HG02571 (cell line): ENCODE data around the gene SLC52A3.
"Not testable (repeated sequence)": the region's sequence is repeated elsewhere in the genome, so short reads cannot be mapped to it uniquely, and the experiment has no call there.

ENCODE experiments used
- ATAC-seq: cut with Tn5 transposase; IDR thresholded peaks from one replicate; pipeline ENCODE4 v1.9.1; 2021; ENCODE audit warnings: mild to moderate bottlenecking, moderate library complexity; ENCODE audit not compliant: unreplicated experiment

The SLC52A3 gene

GRCh38 chr20:768426-768978, at the start of gene SLC52A3:
TSS of gene SLC52A3 (minus strand) at chr20:768500. CDS start at chr20:765774, 2,726 bp downstream.
- no peak for ATAC-seq

- no peak for ATAC-seq
Observed at GRCh38 chr20:815914-816606, 47.8 kb upstream of the SLC52A3 start.

GRCh38 chr20:815226-815625, 46.9 kb upstream of the SLC52A3 start:
- no peak for ATAC-seq

- no peak for ATAC-seq
Observed at GRCh38 chr20:813390-813789, 45.1 kb upstream of the SLC52A3 start.

GRCh38 chr20:812435-812814, 44.1 kb upstream of the SLC52A3 start:
- ATAC-seq = not testable (repeated sequence)

GRCh38 chr20:811776-812434, 43.6 kb upstream of the SLC52A3 start:
- ATAC-seq = not testable (repeated sequence)

GRCh38 chr20:805713-806112, 37.4 kb upstream of the SLC52A3 start:
- no peak for ATAC-seq

- no peak for ATAC-seq
Observed at GRCh38 chr20:801678-802077, 33.4 kb upstream of the SLC52A3 start.

- ATAC-seq = not testable (repeated sequence)
Observed at GRCh38 chr20:800026-800425, 31.7 kb upstream of the SLC52A3 start.

- ATAC-seq = not testable (repeated sequence)
Observed at GRCh38 chr20:798746-799145, 30.4 kb upstream of the SLC52A3 start.

- ATAC-seq = no peak
Observed at GRCh38 chr20:796921-797320, 28.6 kb upstream of the SLC52A3 start.

GRCh38 chr20:792248-792647, 23.9 kb upstream of the SLC52A3 start:
- ATAC-seq = no peak

GRCh38 chr20:791056-791455, 22.8 kb upstream of the SLC52A3 start:
- ATAC-seq = no peak

- ATAC-seq = no peak
Observed at GRCh38 chr20:787825-788224, 19.5 kb upstream of the SLC52A3 start.

- no peak for ATAC-seq
Observed at GRCh38 chr20:779771-780170, 11.5 kb upstream of the SLC52A3 start.

- no peak for ATAC-seq
Observed at GRCh38 chr20:776165-776564, 7.9 kb upstream of the SLC52A3 start.

GRCh38 chr20:775679-776135, 7.4 kb upstream of the SLC52A3 start:
- ATAC-seq = no peak

- no peak for ATAC-seq
Observed at GRCh38 chr20:774660-775057, 6.4 kb upstream of the SLC52A3 start.

GRCh38 chr20:774016-774659, 5.8 kb upstream of the SLC52A3 start:
- no peak for ATAC-seq

- ATAC-seq = no peak
Observed at GRCh38 chr20:772806-773205, 4.5 kb upstream of the SLC52A3 start.

- ATAC-seq = no peak
Observed at GRCh38 chr20:771741-772464, 3.6 kb upstream of the SLC52A3 start.
